SK-N-SH treated with all-trans-retinoic acid at 6 μM for 48 hours (cell line): ENCODE results near the gene SIX5.

Source experiments
- ATAC-seq: fragments of 200-7000 bp; cut with Tn5 transposase; 3 replicates; pipeline ENCODE4 v1.9.1; 2020; ENCODE audit warnings: mild to moderate bottlenecking, moderate library complexity
- ARNTL ChIP-seq: fragments of 450-650 bp; formaldehyde crosslinking; IDR thresholded peaks from 2 replicates; pipeline ENCODE4 v1.5.0; 2020; ENCODE audit warnings: low read depth, mild to moderate bottlenecking, moderate library complexity, borderline replicate concordance
- ESRRG ChIP-seq: fragments of 250-450 bp; sonication (Bioruptor Pico); IDR thresholded peaks from 2 replicates; pipeline ENCODE4 v1.6.1; 2021; ENCODE audit warnings: mild to moderate bottlenecking
- GLIS3 ChIP-seq: fragments of 250-450 bp; sonication (Bioruptor Pico); IDR thresholded peaks from 2 replicates; pipeline ENCODE4 v1.5.0; 2020; ENCODE audit warnings: mild to moderate bottlenecking, moderate library complexity
- ISL1 ChIP-seq: fragments of 250-450 bp; sonication (Bioruptor Pico); IDR thresholded peaks from 2 replicates; pipeline ENCODE4 v2.1.2; 2022; ENCODE audit warnings: mild to moderate bottlenecking, moderate library complexity
- OSR1 ChIP-seq: fragments of 250-450 bp; sonication (Bioruptor Pico); IDR thresholded peaks from 2 replicates; pipeline ENCODE4 v1.8.0; 2022; ENCODE audit warnings: moderate library complexity, mild to moderate bottlenecking, inconsistent platforms
- POU6F1 ChIP-seq: fragments of 250-450 bp; sonication (Bioruptor Pico); IDR thresholded peaks from 2 replicates; pipeline ENCODE4 v1.8.0; 2021; ENCODE audit warnings: low read depth, mild to moderate bottlenecking, moderate library complexity, borderline replicate concordance
- PPARA ChIP-seq: fragments of 250-450 bp; sonication (Bioruptor Pico); IDR thresholded peaks from 2 replicates; pipeline ENCODE4 v1.5.0; 2020; ENCODE audit warnings: mild to moderate bottlenecking, borderline replicate concordance
- SNAI2 ChIP-seq: fragments of 250-450 bp; sonication (Bioruptor Pico); IDR thresholded peaks from 2 replicates; pipeline ENCODE4 v1.5.0; 2020; ENCODE audit warnings: mild to moderate bottlenecking, moderate library complexity
- TCF4 ChIP-seq: fragments of 250-450 bp; sonication (Bioruptor Pico); IDR thresholded peaks from 2 replicates; pipeline ENCODE4 v1.8.0; 2021; ENCODE audit warnings: mild to moderate bottlenecking, moderate library complexity, borderline replicate concordance
- TOX ChIP-seq: fragments of 250-450 bp; sonication (Bioruptor Pico); IDR thresholded peaks from 2 replicates; pipeline ENCODE4 v1.8.0; 2021; ENCODE audit warnings: mild to moderate bottlenecking, moderate library complexity, borderline replicate concordance
- TSHZ2 ChIP-seq: fragments of 250-450 bp; sonication (Bioruptor Pico); IDR thresholded peaks from 2 replicates; pipeline ENCODE4 v1.5.0; 2020; ENCODE audit warnings: mild to moderate bottlenecking, moderate library complexity
- ZC3H10 ChIP-seq: fragments of 250-450 bp; sonication (Bioruptor Pico); IDR thresholded peaks from 2 replicates; pipeline ENCODE4 v1.5.1; 2021; ENCODE audit warnings: mild to moderate bottlenecking, moderate library complexity
- ZNF565 ChIP-seq: fragments of 450-650 bp; formaldehyde crosslinking; conservative IDR thresholded peaks from 2 replicates; pipeline ENCODE4 v1.5.0; 2020; ENCODE audit warnings: low read depth, mild to moderate bottlenecking, moderate library complexity
- ZNF70 ChIP-seq: fragments of 450-650 bp; formaldehyde crosslinking; IDR thresholded peaks from 2 replicates; pipeline ENCODE4 v1.5.0; 2020; ENCODE audit warnings: mild to moderate bottlenecking, moderate library complexity
- ZNF8 ChIP-seq: fragments of 450-650 bp; formaldehyde crosslinking; IDR thresholded peaks from 2 replicates; pipeline ENCODE4 v1.5.0; 2020; ENCODE audit warnings: mild to moderate bottlenecking, moderate library complexity
- TF ChIP-seq, protein P1 (sequence below): fragments of 250-450 bp; sonication (Bioruptor Pico); IDR thresholded peaks from 2 replicates; pipeline ENCODE4 v1.8.0; 2020; ENCODE audit warnings: mild to moderate bottlenecking, moderate library complexity, borderline replicate concordance
- TF ChIP-seq, protein P2 (sequence below): fragments of 250-450 bp; sonication (Bioruptor Pico); IDR thresholded peaks from 2 replicates; pipeline ENCODE4 v1.5.1; 2020; ENCODE audit warnings: low read depth, mild to moderate bottlenecking, moderate library complexity

SIX5 gene

GRCh38 chr19:45768984-45769782 is at the start of gene SIX5:
Gene SIX5, minus strand, starts transcription at chr19:45769252. Its CDS starts 408 bp downstream, at chr19:45768844.
- peak; percentile 70 for ATAC-seq
- TF ChIP-seq OSR1 (CRISPR knock-in tag) (no peak), ZC3H10 (CRISPR knock-in tag) (0 out of 2 replicates have a peak, but pooled peaks have one; percentile 14), ESRRG (CRISPR knock-in tag) (no peak), TOX (CRISPR knock-in tag) (peak; percentile 57; the same call in 1 of the 2 replicates), GLIS3 (CRISPR knock-in tag) (0 out of 2 replicates have a peak, but pooled peaks have one; percentile 7), SNAI2 (CRISPR knock-in tag) (no peak), TCF4 (peak; percentile 29; the same call in 1 of the 2 replicates)
- TF ChIP-seq, protein P1, sequence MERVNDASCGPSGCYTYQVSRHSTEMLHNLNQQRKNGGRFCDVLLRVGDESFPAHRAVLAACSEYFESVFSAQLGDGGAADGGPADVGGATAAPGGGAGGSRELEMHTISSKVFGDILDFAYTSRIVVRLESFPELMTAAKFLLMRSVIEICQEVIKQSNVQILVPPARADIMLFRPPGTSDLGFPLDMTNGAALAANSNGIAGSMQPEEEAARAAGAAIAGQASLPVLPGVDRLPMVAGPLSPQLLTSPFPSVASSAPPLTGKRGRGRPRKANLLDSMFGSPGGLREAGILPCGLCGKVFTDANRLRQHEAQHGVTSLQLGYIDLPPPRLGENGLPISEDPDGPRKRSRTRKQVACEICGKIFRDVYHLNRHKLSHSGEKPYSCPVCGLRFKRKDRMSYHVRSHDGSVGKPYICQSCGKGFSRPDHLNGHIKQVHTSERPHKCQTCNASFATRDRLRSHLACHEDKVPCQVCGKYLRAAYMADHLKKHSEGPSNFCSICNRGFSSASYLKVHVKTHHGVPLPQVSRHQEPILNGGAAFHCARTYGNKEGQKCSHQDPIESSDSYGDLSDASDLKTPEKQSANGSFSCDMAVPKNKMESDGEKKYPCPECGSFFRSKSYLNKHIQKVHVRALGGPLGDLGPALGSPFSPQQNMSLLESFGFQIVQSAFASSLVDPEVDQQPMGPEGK (CRISPR knock-in tag): peak; percentile 91

DNA sequence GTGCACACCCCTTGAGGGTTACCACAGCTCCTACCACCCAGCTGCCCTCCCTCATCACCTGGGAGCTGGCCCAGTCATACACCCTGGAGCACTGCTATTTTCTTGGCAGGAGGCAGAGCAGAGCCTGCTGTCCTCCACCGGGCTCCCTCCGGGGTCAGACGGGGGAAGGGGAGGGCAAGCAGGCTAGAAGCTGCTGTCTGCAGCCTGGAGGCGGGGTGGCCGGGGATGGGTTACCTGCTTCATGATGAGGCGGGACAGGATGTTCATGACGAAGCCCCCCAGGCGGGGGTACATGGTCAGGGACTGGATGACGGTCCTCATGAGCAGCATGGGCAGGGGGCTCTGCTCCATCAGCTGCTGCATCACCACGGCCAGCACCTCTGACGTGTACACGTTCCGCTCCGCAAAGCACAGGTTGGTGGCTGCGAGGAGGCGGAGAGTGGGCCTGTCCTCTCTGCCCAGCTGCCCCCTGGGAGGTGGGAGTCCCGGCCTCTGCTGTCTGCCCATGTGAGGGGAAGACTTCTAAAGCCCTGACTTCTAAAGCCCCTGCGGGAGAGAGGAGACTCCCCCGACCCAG is 48.8 kb upstream of the SIX5 start:
- peak; percentile 8; the same call in 2 of the 3 replicates for ATAC-seq
- TF ChIP-seq OSR1 (CRISPR knock-in tag): no peak
- TF ChIP-seq TOX (CRISPR knock-in tag): no peak
- TF ChIP-seq PPARA (CRISPR knock-in tag): no peak
- TF ChIP-seq GLIS3 (CRISPR knock-in tag): no peak
- TF ChIP-seq ZC3H10 (CRISPR knock-in tag): no peak
- TF ChIP-seq ISL1 (CRISPR knock-in tag): no peak
- TF ChIP-seq, protein P1 (CRISPR knock-in tag): no peak
- TF ChIP-seq POU6F1 (CRISPR knock-in tag): no peak
- TF ChIP-seq TSHZ2 (CRISPR knock-in tag): no peak
- TF ChIP-seq ZNF8 (CRISPR knock-in tag): no peak
- no peak for TF ChIP-seq ARNTL
- TF ChIP-seq ZNF565 (CRISPR knock-in tag): no peak
- TF ChIP-seq, protein P2, sequence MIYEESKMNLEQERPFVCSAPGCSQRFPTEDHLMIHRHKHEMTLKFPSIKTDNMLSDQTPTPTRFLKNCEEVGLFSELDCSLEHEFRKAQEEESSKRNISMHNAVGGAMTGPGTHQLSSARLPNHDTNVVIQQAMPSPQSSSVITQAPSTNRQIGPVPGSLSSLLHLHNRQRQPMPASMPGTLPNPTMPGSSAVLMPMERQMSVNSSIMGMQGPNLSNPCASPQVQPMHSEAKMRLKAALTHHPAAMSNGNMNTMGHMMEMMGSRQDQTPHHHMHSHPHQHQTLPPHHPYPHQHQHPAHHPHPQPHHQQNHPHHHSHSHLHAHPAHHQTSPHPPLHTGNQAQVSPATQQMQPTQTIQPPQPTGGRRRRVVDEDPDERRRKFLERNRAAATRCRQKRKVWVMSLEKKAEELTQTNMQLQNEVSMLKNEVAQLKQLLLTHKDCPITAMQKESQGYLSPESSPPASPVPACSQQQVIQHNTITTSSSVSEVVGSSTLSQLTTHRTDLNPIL (CRISPR knock-in tag): no peak

- ATAC-seq: peak; percentile 92
Measured at GRCh38 chr19:45817010-45817724, 48.1 kb upstream of the SIX5 start.

More at GRCh38 chr19:45817010-45817724, 48.1 kb upstream of the SIX5 start:
- TF ChIP-seq ZNF8 (CRISPR knock-in tag) (no peak), ZNF70 (CRISPR knock-in tag) (no peak), ISL1 (CRISPR knock-in tag) (no peak)
- TF ChIP-seq, all 23 proteins: peak for 0
